Measurements from ENCODE around the gene RPTOR. TPM values are rescaled to one million over a fixed set of nuclear protein-coding genes. Genes with fewer than 3 reads are reported as not detected.

RPTOR gene
- total and polyA plus RNA-seq, 4 donors = 12.4 to 46.1 (median 29.7) TPM

GRCh38 chr17:80693511-80693910, 148.9 kb downstream of the RPTOR start:
- Histone ChIP-seq H3K27ac (ENCODE audit: low read depth in 1 of 2, low read length in 1 of 2) (no peak overlapping the region), H3K27me3 (ENCODE audit: control insufficient read depth in 3 of 3, insufficient read depth in 3 of 3, low read length in 2 of 3) (no peaks in the 10 kb centered on the region), H3K36me3 (ENCODE audit: control insufficient read depth in 4 of 4, insufficient read depth in 4 of 4, low read length in 4 of 4) (no peaks in the 10 kb centered on the region), H3K4me3 (no peak overlapping the region), H3K9ac (ENCODE audit: insufficient read depth in 1 of 2, low read length in 2 of 2) (no peak overlapping the region), H3K4me1 (ENCODE audit: control insufficient read depth in 5 of 5, insufficient read depth in 5 of 5, low read length in 5 of 5) (peaks cover 0 to 12% (median 6%) of the 10 kb centered on the region in 5 donors), H3K9me3 (ENCODE audit: control insufficient read depth in 4 of 4, insufficient read depth in 3 of 4, low read length in 3 of 4) (no peaks in the 10 kb centered on the region)
- WGBS, 2 donors = 63 to 87% methylated on average over 12 of the region's 12 CpGs
- DNase-seq (no peak), ATAC-seq (ENCODE audit: insufficient read depth, low FRiP score) (no peak)
- TF ChIP-seq CTCF (IDR thresholded peaks at IDR 0.05; ENCODE audit: control extremely low read depth, extremely low read depth) = no peak

- ATAC-seq (ENCODE audit: insufficient read depth, low FRiP score) = no peak
Observed at GRCh38 chr17:80694085-80694991, 149.7 kb downstream of the RPTOR start.

DNA sequence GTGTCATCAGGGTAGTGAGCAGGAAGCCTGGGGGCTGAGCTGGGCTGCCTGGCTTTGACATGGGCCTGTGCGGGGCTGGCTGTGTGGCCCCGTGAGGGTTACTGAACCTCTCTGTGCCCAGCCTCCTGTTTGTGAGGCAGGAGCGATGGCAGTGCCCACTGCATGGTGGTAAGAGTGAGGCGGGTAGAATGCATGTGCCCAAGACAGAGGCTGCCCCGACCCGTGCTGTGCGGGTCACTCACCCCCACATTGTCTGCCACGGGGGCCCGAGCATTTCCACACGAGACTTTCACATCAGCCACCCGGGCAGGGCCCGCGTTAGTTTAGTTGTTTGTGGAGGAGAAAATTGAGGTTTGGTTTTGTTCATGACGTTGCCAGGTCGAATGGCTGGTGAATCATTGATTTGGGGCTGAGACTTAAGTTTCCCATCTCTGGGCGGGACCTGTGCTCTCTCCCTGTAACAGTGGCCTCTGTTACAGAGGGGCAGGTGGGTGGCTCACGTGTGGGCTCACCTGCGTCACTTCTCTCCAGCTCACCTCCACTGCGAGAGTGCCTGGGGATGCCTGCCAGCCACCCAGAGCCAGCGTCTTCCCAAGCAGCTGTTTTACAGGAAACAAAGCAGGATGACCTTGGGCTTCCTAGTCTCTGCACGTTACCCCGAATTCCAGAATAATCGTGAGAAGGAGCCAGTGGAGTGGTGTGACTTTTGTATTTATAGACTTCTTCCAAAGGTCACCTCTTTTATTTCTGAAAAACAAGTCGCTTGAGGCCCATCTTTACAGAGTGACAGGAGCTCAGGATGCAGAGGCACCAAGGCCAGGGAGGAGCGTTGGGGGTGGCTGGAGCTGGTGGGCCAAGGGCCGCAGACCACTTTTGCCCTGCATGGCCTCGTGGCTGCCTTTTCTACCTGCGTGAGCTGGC, 150.6 kb downstream of the RPTOR start:
- no peak overlapping the region for H3K4me3 ChIP-seq
- no peaks in the 10 kb centered on the region for H3K9me3 ChIP-seq (ENCODE audit: control insufficient read depth in 4 of 4, insufficient read depth in 3 of 4, low read length in 3 of 4)
- H3K4me1 ChIP-seq (ENCODE audit: control insufficient read depth in 5 of 5, insufficient read depth in 5 of 5, low read length in 5 of 5) = peaks cover 0 to 12% (median 6%) of the 10 kb centered on the region in 5 donors
- no peaks in the 10 kb centered on the region for H3K36me3 ChIP-seq (ENCODE audit: control insufficient read depth in 4 of 4, insufficient read depth in 4 of 4, low read length in 4 of 4)
- H3K27me3 ChIP-seq (ENCODE audit: control insufficient read depth in 3 of 3, insufficient read depth in 3 of 3, low read length in 2 of 3) = no peaks in the 10 kb centered on the region
- no peak overlapping the region for H3K27ac ChIP-seq (ENCODE audit: low read depth in 1 of 2, low read length in 1 of 2)
- ATAC-seq (ENCODE audit: insufficient read depth, low FRiP score) (no peak), DNase-seq (no peak)
- TF ChIP-seq CTCF (IDR thresholded peaks at IDR 0.05; ENCODE audit: control extremely low read depth, extremely low read depth) = no peak
- no peak overlapping the region for H3K9ac ChIP-seq (ENCODE audit: insufficient read depth in 1 of 2, low read length in 2 of 2)
- WGBS, 2 donors = 85 to 91% methylated on average over 28 of the region's 28 CpGs

More at GRCh38 chr17:80694085-80694991, 149.7 kb downstream of the RPTOR start:
- Histone ChIP-seq H3K27me3 (ENCODE audit: control insufficient read depth in 3 of 3, insufficient read depth in 3 of 3, low read length in 2 of 3) (no peaks in the 10 kb centered on the region), H3K4me1 (ENCODE audit: control insufficient read depth in 5 of 5, insufficient read depth in 5 of 5, low read length in 5 of 5) (peaks cover 0 to 12% (median 6%) of the 10 kb centered on the region in 5 donors), H3K36me3 (ENCODE audit: control insufficient read depth in 4 of 4, insufficient read depth in 4 of 4, low read length in 4 of 4) (no peaks in the 10 kb centered on the region), H3K4me3 (no peak overlapping the region), H3K27ac (ENCODE audit: low read depth in 1 of 2, low read length in 1 of 2) (no peak overlapping the region), H3K9ac (ENCODE audit: insufficient read depth in 1 of 2, low read length in 2 of 2) (no peak overlapping the region), H3K9me3 (ENCODE audit: control insufficient read depth in 4 of 4, insufficient read depth in 3 of 4, low read length in 3 of 4) (no peaks in the 10 kb centered on the region)
- 84 to 85% methylated on average over 28 of the region's 28 CpGs for WGBS, 2 donors
- no peak for DNase-seq
- no peak for TF ChIP-seq CTCF (IDR thresholded peaks at IDR 0.05; ENCODE audit: control extremely low read depth, extremely low read depth)

Measured in lung (tissue), 12 donors.